AG04449 (cell line): ENCODE results near the gene GRK3.

Source experiments
- CTCF ChIA-PET: fragments of 350-600 bp; formaldehyde crosslinking; extraction: SDS; loops from one replicate; lab custom pipeline; 2021; ENCODE audit warnings: antibody characterized with exemption; lab: Yijun Ruan, JAX
- POLR2A ChIA-PET: fragments of 400-600, 350-600 bp; formaldehyde crosslinking; extraction: SDS; loops from one replicate; lab custom pipeline; 2020; ENCODE audit warnings: antibody characterized with exemption, inconsistent platforms; lab: Yijun Ruan, JAX
- DNase-seq: peaks from one replicate; pipeline ENCODE4 v3.0.0-alpha.2; 2010; ENCODE audit warnings: low read depth, low spot score
- H3K4me3 ChIP-seq: 2 replicates; pipeline ENCODE4 v1.5.1; 2011; ENCODE audit warnings: low read depth, mild to moderate bottlenecking, control low read depth, low read length
- TF ChIP-seq, protein P1 (sequence below): IDR thresholded peaks from one replicate; pipeline ENCODE4 v1.5.1; 2011; ENCODE audit warnings: mild to moderate bottlenecking, moderate library complexity, low read length, control low read depth, inconsistent platforms; ENCODE audit not compliant: insufficient read depth; ENCODE audit errors: missing control alignments

Gene GRK3

GRCh38 chr22:25627271-25627852, 62.9 kb downstream of the GRK3 start:
- TF ChIP-seq, protein P1, sequence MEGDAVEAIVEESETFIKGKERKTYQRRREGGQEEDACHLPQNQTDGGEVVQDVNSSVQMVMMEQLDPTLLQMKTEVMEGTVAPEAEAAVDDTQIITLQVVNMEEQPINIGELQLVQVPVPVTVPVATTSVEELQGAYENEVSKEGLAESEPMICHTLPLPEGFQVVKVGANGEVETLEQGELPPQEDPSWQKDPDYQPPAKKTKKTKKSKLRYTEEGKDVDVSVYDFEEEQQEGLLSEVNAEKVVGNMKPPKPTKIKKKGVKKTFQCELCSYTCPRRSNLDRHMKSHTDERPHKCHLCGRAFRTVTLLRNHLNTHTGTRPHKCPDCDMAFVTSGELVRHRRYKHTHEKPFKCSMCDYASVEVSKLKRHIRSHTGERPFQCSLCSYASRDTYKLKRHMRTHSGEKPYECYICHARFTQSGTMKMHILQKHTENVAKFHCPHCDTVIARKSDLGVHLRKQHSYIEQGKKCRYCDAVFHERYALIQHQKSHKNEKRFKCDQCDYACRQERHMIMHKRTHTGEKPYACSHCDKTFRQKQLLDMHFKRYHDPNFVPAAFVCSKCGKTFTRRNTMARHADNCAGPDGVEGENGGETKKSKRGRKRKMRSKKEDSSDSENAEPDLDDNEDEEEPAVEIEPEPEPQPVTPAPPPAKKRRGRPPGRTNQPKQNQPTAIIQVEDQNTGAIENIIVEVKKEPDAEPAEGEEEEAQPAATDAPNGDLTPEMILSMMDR: no peak
- ChIA-PET CTCF (no interaction called here), POLR2A (no interaction called here)
- no peak overlapping the region for H3K4me3 ChIP-seq
- no peak for DNase-seq

- CTCF ChIA-PET: no interaction called here
- no peak for DNase-seq
- TF ChIP-seq, protein P1: no peak
- H3K4me3 ChIP-seq: no peak overlapping the region
- POLR2A ChIA-PET: no interaction called here
These were observed 64.0 kb downstream of the GRK3 start for GRCh38 chr22:25628494-25628893.

GRCh38 chr22:25629613-25630012, 65.1 kb downstream of the GRK3 start:
- DNase-seq: no peak
- POLR2A ChIA-PET: no interaction called here

GRCh38 chr22:25630447-25630846, 66.0 kb downstream of the GRK3 start:
- TF ChIP-seq, protein P1: no peak
- no peak overlapping the region for H3K4me3 ChIP-seq
- CTCF ChIA-PET: no interaction called here
- POLR2A ChIA-PET: no interaction called here
- no peak for DNase-seq

More at GRCh38 chr22:25629613-25630012, 65.1 kb downstream of the GRK3 start:
- TF ChIP-seq, protein P1: no peak
- CTCF ChIA-PET: no interaction called here
- no peak overlapping the region for H3K4me3 ChIP-seq

DNA sequence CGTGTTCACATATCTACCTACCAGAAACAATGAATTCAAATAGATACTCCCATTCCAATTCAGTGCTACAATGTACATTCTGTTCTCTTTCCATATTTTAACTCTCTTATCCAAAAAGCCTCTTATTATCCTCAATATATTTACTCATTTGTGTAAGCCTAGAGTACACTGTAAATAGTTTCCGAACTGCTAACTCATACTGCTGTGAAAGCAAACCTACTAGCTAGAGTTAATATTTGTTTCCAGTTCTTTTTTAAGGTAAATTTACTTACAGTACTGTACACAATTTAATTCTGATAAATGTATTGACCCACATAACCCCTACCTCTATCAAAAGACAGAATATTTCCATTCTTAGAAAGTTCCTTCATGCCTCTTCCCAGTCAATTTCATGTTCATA, 71.8 kb downstream of the GRK3 start:
- POLR2A ChIA-PET: no interaction called here
- TF ChIP-seq, protein P1: no peak
- DNase-seq: no peak

GRCh38 chr22:25637032-25637431, 72.6 kb downstream of the GRK3 start:
- TF ChIP-seq, protein P1: no peak
- ChIA-PET POLR2A (no interaction called here), CTCF (no interaction called here)
- H3K4me3 ChIP-seq: no peak overlapping the region
- DNase-seq: no peak

More for the DNA sequence above, 71.8 kb downstream of the GRK3 start:
- CTCF ChIA-PET: no interaction called here
- H3K4me3 ChIP-seq: no peak overlapping the region
